Fibroblast of skin of back (primary cell): Measurements from ENCODE around the gene F13B.

Experiments used
- DNase-seq: peaks from one replicate; pipeline ENCODE4 v3.0.0-alpha.2; 2013

The F13B gene

GRCh38 chr1:197041486-197042353, 25.3 kb downstream of the F13B start:
- DNase-seq = no peak

- no peak for DNase-seq
These were observed 30.2 kb downstream of the F13B start for GRCh38 chr1:197036861-197037260.

GRCh38 chr1:197034631-197035339, 32.3 kb downstream of the F13B start:
- peak; percentile 88 for DNase-seq

GRCh38 chr1:197029749-197030148, 37.3 kb downstream of the F13B start:
- peak; percentile 9 for DNase-seq

GRCh38 chr1:197027359-197027758, 39.7 kb downstream of the F13B start:
- peak; percentile 5 for DNase-seq

GRCh38 chr1:197024460-197024859, 42.6 kb downstream of the F13B start:
- peak; percentile 9 for DNase-seq

- no peak for DNase-seq
These were observed 45.3 kb downstream of the F13B start for GRCh38 chr1:197021716-197022115.

- no peak for DNase-seq
These were observed 49.4 kb downstream of the F13B start for GRCh38 chr1:197017558-197018146.

GRCh38 chr1:197016751-197017150, 50.3 kb downstream of the F13B start:
- DNase-seq = no peak

GRCh38 chr1:197013234-197013633, 53.8 kb downstream of the F13B start:
- DNase-seq = no peak

- DNase-seq = no peak
These were observed 55.4 kb downstream of the F13B start for GRCh38 chr1:197011614-197012013.

GRCh38 chr1:197008861-197009260, 58.2 kb downstream of the F13B start:
- no peak for DNase-seq

GRCh38 chr1:197003132-197003531, 63.9 kb downstream of the F13B start:
- DNase-seq = no peak

GRCh38 chr1:197001828-197002227, 65.2 kb downstream of the F13B start:
- no peak for DNase-seq

- DNase-seq = peak; percentile 93
These were observed 69.6 kb downstream of the F13B start for GRCh38 chr1:196997423-196997822.

GRCh38 chr1:196993916-196994315, 73.1 kb downstream of the F13B start:
- DNase-seq = no peak

GRCh38 chr1:196991919-196992651, 75.0 kb downstream of the F13B start:
- DNase-seq = peak; percentile 2
